ENCODE results near the gene SLC10A7.
"Not testable (repeated sequence)": the region's sequence is repeated elsewhere in the genome, so short reads cannot be mapped to it uniquely, and the experiment has no call there.

The SLC10A7 gene

GRCh38 chr4:146436423-146437162 lies 85.1 kb downstream of the SLC10A7 start:
- DNase-seq, result no peak

DNA sequence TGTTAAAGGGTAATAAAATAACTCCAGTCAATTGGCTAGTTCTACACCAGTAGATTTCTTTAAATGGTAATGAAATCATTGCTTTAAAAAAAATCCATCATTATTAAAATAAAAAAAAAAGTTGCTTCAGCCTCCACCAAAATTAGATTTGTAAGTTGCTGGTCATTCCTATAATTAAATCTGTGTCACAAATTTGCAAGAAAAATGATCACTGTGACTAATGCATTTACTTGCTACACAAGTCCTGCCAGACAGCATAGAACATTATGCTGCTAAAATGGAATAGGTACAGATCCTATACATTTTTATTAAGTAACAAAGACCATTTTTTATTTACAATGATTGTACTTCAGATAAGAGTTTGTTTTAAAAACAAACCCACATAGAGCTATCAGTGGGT lies 85.8 kb downstream of the SLC10A7 start:
- no peak for DNase-seq

- DNase-seq, result no peak
Measured at GRCh38 chr4:146432065-146432464, 89.7 kb downstream of the SLC10A7 start.

DNA sequence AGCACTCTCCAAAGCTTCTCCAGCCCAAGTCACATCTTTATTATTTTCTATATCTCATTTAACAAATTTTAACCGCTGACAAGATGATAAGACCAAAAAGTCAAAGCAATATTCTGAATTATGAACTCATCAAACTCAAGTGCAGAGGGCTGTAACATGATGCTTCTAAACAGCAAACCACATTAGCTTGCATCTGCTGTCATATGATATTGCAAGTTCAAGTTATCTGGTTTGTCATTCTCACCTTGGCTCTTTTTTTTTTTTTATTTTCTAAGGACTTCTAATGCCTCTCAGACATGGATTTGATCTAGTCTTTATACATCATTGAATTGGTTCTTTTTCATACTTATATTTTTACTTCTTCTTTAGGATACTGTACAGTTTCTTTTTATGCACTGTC lies 93.4 kb downstream of the SLC10A7 start:
- DNase-seq, result no peak

DNA sequence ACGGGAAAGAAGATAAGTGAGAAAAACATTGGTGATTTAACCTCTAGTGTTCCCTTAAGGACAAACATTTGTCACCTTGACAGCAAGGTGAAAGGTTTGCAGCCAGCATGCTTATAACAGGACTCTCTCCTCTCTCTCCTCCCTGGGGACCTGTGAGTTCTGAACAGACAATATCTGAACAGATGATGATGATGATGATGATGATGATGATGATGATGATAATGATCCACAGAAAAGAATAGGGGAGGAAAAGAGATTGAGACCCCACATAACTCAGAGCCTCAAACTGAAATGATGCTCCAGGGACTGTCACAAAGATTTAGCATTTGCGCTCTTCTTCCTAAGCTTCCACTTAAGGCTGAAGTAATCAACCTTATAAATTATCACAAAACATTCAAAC lies 103.9 kb downstream of the SLC10A7 start:
- DNase-seq, result no peak

- DNase-seq, result no peak
Measured at GRCh38 chr4:146415829-146416228, 105.9 kb downstream of the SLC10A7 start.

- DNase-seq, result no peak
Measured at GRCh38 chr4:146407669-146408084, 114.1 kb downstream of the SLC10A7 start.

- DNase-seq, result no peak
Measured at GRCh38 chr4:146407257-146407656, 114.5 kb downstream of the SLC10A7 start.

- DNase-seq, result no peak
Measured at GRCh38 chr4:146401274-146401673, 120.5 kb downstream of the SLC10A7 start.

DNA sequence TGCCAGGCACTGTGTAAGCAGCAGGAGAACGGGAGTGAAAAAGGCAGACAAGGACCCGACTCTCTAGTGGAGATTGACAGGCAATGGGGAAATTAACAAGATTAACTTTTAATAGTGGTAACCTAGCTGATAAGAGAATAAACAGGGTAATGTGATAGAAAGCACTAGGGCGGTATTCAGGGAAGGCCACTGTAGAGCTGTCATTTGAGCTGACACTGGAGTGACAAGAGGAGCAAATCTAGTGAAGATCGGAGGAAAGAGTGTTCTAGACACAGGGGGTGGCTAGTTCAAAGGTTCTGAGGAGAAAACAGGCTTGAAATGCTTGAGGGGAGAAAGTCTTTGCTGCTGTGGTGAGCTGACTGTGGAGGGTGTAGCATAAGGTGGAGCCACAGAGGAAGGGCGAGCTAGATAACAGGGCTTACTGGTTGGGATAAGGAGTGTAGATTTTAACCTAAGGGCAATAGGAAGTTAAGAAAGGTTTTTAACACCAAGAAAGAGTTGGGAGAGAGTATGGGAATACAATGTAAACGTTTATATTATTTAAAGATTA lies 122.8 kb downstream of the SLC10A7 start:
- DNase-seq, result no peak

DNA sequence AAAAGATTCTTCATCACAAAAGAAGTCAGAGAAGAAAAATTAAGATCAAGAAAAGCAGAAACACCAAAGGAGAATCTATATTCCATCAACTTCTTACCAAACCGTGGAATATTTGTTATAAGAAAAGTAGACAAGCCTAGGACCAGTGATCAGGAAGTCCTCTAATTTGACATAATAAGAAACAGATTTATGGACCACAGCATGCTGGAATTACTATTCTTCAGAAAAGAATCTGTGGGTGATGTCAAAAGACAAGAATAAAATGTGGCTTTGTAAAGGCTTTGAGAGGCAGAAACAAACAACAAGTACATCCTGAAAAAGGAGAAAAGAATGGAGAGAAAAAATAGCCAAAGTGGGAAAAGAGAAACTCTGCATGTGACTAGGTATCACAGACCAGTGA lies 123.3 kb downstream of the SLC10A7 start:
- DNase-seq, result no peak

DNA sequence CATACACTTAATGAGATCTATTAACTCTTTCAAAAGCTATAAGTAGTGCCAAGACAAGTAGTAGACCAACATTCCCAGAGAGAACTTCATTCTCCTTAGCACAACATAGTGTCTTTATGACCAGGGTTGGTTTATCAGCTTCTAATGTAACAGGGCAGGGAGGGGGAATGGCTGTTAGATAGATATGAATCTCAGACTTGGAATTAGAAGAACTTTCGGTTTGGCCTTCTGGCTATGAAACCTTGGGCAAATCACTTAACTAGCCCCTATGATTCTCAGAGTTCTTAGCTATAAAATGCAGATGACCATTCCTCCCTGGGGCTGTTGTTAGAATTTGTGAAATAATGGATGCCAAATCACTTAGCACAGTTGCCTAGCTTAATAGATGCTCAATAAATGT lies 132.2 kb downstream of the SLC10A7 start:
- DNase-seq, result no peak

DNA sequence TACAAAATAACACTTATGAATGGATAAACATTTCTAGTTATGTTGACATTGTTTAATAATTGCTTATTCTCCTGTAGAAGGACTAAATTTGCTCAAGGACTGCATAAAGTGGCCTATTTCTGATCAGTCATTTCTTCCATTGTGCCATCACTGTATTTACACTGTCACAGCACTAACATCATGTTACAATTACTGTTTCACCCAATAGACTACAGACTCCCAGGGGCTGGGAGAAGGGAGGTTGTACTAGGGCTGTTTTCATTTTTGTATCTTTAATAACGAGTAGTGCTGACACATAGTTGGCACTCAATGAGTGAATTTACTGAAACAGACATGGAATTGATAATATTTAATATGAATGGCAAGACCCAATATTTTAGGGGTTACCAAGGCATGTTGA lies 139.5 kb downstream of the SLC10A7 start:
- no peak for DNase-seq

GRCh38 chr4:146381263-146381872 lies 140.4 kb downstream of the SLC10A7 start:
- DNase-seq, result no peak

DNA sequence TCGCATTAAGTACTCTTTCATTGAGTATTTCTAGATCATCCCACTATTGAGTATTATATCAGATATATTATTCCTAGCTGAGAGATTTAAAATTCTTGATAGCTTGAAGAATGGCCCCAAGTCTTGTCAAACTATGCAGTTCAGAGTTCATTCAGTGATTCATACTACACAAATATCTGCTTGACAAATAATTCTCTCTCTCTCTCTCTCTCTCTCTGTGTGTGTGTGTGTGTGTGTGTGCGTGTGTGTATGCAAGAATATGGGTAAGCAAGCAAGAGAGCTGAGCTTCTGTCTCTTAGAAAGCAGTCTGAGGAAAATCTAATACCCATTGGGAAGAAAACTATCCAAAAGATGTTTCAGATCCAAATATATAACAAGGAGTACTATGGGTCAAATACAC lies 142.0 kb downstream of the SLC10A7 start:
- DNase-seq, result no peak

GRCh38 chr4:146371812-146372211 lies 149.9 kb downstream of the SLC10A7 start:
- no peak for DNase-seq

DNA sequence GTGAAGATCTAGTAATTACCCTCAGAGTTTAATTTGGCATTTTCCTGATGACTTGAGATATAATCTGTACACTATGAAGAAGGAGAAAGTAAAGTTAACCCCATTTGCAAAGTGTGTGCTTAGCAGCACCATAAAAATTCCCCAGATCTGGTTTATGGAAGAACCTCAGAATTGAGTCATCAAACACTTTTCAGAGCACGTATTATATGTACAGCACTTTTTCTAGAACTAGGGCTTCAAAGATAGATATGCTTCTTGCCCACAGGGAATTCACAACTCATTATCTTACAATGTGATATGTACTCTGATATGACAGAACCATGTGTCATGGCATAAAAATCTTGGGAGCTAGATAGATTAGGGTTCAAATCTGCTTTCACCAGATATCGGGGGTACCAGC lies 150.9 kb downstream of the SLC10A7 start:
- no peak for DNase-seq

GRCh38 chr4:146369446-146369845 lies 152.3 kb downstream of the SLC10A7 start:
- DNase-seq, result no peak

DNA sequence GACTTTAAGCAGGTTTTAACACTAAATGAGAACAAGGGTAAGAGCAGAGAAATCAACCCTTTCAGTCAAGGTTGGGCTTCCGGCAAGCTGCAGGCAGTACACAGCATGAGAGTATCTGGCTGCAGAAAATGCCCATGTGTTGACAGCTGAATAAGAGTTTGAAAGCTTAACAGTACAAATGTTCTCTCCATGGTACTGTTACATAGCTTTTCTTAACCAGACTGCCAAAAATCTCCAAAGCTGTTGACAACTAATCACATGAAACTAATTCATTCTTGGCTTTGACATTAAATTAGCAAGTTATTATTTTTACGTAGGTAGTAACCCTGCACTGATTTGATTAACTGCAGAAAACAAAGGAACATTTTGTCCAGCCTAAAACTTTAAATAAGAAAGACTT lies 153.5 kb downstream of the SLC10A7 start:
- DNase-seq, result no peak

GRCh38 chr4:146367347-146367746 lies 154.4 kb downstream of the SLC10A7 start:
- no peak for DNase-seq

GRCh38 chr4:146359771-146360170 lies 162.0 kb downstream of the SLC10A7 start:
- DNase-seq, result no peak

- DNase-seq, result not testable (repeated sequence)
Measured at GRCh38 chr4:146350114-146350513, 171.6 kb downstream of the SLC10A7 start.

- DNase-seq, result no peak
Measured at GRCh38 chr4:146349306-146349705, 172.4 kb downstream of the SLC10A7 start.

DNA sequence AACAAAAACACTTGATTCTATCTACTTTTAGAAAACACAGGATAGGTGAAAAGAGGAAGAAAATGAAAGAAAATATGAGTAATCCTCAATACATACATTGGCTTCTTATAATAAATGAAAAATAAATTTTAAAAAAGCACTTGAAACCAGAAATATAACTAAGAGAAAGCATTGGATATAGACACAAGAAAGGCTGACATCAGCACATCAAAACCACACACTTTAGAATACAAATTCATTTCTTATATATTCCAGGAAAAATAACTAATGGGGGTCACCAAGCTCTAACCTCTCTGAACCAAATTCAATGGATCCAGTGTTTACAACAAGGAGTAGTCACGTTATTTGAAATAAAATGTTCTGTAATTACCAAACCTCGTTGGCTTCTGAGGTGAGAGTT lies 173.9 kb downstream of the SLC10A7 start:
- DNase-seq, result no peak

DNA sequence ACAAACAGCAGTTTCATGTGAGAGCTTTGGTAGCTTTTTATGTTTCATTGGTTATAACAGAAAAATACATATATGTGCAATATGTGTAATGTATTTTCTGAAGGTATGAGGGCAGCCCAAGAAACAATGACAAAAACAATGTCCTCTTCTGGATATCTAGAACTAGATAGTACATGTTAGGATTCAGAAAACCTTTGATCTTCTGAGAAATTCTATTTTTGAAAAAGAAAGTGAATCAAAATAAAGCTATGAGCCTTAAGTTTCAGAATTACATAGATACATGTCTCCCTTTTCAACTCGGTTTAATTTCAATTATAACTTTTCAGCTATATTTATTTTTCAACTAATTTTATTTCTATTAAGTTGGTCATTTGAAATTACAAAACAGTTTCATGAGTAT lies 175.5 kb downstream of the SLC10A7 start:
- no peak for DNase-seq

Measured in activated CD4-positive, CD25-positive, alpha-beta regulatory T cell (primary cell).